ENCODE results near the gene SAA1.
A peak's percentile ranks its signal among the peaks of the same experiment; 100 is the strongest.
"Not testable (repeated sequence)": the region's sequence is repeated elsewhere in the genome, so short reads cannot be mapped to it uniquely, and the experiment has no call there.

Gene SAA1

GRCh38 chr11:18261721-18262120 is 4.3 kb upstream of the SAA1 start:
- no peak for DNase-seq

GRCh38 chr11:18262681-18263350 is 3.2 kb upstream of the SAA1 start:
- DNase-seq = not testable (repeated sequence)

- DNase-seq = no peak
Observed at GRCh38 chr11:18264035-18264434, 2.0 kb upstream of the SAA1 start.

- DNase-seq = no peak
Observed at GRCh38 chr11:18264677-18265555, 1.1 kb upstream of the SAA1 start.

- DNase-seq = not testable (repeated sequence)
Observed at GRCh38 chr11:18267335-18268133, 1.5 kb downstream of the SAA1 start.

- DNase-seq = not testable (repeated sequence)
Observed at GRCh38 chr11:18269252-18269651, 3.2 kb downstream of the SAA1 start.

GRCh38 chr11:18270102-18270501 is 4.0 kb downstream of the SAA1 start:
- DNase-seq = no peak

GRCh38 chr11:18271206-18271605 is 5.1 kb downstream of the SAA1 start:
- DNase-seq = no peak

GRCh38 chr11:18277565-18278271 is 11.7 kb downstream of the SAA1 start:
- DNase-seq = no peak

GRCh38 chr11:18280438-18281045 is 14.5 kb downstream of the SAA1 start:
- peak in 1 of 2 experiments; percentile 1 for DNase-seq

GRCh38 chr11:18282626-18283025 is 16.6 kb downstream of the SAA1 start:
- no peak for DNase-seq

GRCh38 chr11:18285841-18286240 is 19.8 kb downstream of the SAA1 start:
- no peak for DNase-seq

GRCh38 chr11:18288911-18289310 is 22.8 kb downstream of the SAA1 start:
- DNase-seq = no peak

- no peak for DNase-seq
Observed at GRCh38 chr11:18294862-18295261, 28.8 kb downstream of the SAA1 start.

- DNase-seq = no peak
Observed at GRCh38 chr11:18295316-18295715, 29.3 kb downstream of the SAA1 start.

GRCh38 chr11:18299721-18300120 is 33.7 kb downstream of the SAA1 start:
- DNase-seq = no peak

- DNase-seq = no peak
Observed at GRCh38 chr11:18304745-18305144, 38.7 kb downstream of the SAA1 start.

- DNase-seq = no peak
Observed at GRCh38 chr11:18307461-18308139, 41.5 kb downstream of the SAA1 start.

- DNase-seq = no peak
Observed at GRCh38 chr11:18308242-18308641, 42.2 kb downstream of the SAA1 start.

GRCh38 chr11:18309691-18310090 is 43.6 kb downstream of the SAA1 start:
- DNase-seq = no peak

GRCh38 chr11:18310800-18311340 is 44.8 kb downstream of the SAA1 start:
- DNase-seq = no peak
